HG03064 (cell line): ENCODE results near the gene NKX2-8.
"Not testable (repeated sequence)": the region's sequence is repeated elsewhere in the genome, so short reads cannot be mapped to it uniquely, and the experiment has no call there.

Experiments
- ATAC-seq: cut with Tn5 transposase; IDR thresholded peaks from one replicate; pipeline ENCODE4 v1.9.1; 2021; ENCODE audit warnings: low read depth; ENCODE audit not compliant: unreplicated experiment

NKX2-8 gene

DNA sequence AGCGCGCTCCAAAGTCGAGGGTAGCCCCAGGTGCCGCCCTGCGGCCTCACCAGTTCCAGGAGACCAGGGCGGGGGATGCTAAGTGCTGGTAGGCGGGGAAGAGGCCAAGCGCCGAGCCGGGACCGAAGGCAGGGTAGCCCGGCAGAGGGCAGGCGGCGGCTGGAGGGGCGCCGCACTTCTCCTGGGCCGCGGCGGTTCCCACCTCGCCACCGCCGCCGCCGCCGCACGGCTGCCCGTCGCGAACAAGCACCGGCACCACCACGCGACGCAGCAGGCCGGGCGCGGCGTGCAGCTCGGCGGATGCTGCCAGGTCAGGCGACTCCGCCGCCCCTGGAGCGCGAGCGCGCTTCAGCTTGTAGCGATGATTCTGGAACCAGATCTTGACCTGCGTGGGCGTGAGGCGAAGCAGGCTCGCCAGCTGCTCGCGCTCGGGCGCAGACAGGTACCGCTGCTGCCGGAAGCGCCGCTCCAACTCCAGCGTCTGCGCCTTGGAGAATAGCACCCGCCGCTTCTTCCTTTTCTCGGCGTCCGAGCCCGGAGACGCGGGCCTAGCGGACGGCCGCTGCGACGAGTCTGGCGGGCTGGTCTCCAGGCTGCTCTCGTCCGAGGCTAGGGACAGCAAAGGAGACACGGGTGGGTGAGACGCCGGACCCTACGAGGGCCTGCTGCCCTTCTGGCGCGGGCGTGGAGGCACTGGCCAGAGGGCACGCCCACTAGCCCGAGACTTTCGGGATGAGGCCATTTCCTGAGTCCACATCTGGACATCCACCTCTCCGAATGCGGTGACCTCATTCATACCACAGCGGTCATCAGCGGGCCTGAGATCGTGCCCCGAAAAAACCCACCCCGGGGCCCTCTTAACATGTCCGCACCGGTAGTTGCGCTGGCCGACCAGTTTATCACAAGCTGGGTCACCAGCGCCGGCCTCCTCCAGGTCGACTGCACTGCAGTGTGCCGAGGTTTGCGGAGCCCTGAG, 1.3 kb downstream of the NKX2-8 start:
- ATAC-seq: no peak

DNA sequence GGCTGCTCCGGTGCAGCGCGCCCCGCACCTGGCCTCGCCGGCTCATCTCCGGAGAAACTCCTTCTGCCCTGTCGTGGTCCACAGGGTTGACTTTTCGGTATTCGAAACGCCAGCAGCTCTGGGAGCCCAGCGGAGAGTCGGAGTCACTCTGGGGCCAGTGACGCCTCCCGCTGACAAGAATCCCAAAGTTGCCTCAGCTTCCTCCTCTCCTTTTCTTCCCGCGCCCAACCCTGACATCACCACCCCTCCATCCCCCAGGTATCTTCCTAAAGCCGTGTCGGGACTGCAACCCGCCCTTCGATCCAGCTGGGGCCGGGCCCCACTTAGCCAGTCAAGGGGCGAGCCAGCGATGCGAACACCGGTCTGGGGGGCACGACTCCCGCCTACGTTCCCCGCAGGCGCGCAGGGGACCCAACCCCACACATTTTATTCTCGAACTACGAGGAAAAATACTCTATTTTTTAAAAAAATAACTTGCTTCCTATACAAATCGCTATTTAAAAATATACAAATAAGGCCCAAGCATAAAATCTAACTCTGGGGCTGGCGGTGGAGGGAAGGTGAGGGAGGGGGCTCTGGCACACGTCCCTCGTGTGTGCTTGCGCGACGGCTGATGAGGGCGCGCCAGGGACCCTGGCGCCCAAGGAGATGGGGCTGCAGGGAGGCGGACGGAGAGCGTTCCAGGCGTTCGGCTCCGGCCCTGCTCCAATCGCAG, 2.1 kb downstream of the NKX2-8 start:
- no peak for ATAC-seq

DNA sequence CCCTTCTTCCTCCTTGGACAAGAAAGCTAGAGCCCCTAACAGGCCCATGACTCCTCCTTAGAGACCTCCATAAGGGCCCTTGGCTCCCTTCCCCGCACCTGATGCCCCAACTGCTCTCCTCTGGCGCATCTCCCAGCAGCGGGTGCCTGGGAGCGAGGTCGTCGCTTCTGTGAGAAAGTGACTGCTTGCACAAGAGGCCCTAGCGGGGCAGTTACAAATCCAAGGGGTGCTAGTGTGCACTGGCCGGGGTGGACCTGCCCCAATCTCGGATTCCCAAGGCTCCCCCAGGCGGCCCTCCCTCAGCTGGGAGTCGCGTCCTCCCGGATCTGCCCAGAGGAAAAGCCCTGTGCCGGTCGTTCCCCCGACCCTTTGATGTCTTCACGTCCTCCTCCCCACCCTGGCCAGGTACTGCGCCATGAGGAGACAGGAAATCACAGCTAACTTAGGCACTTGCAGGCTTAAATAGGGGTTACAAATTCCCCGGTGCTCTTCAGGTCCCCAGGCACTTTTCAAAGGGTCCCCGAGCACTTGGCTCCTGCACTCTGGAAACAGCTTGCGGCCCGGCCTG, 2.8 kb downstream of the NKX2-8 start:
- no peak for ATAC-seq

DNA sequence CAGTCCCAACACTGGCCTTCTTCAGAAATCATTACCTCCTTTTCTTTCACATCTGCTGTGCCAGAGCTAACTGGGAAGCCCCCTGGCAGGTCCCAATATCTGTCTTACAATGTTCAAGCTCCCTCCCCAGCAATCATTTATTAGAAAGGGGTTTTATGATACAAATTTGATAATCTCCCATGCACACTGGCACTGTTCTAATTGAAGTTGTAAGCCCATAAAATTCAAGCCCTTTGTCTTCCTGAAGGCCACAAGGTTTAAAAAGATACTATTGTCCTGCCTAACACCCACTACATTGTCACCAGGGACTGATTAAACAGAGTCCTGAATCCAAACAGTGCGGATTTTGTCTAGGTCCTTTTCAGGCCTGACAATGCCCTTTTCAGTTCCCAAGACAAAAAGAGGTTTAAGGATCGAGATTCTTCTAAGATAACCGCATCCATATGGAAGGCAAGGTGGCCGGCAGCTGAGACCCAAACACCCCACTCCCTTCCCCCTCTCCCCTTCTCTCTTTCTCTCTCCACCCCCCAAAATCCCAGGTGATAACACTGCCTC, 3.3 kb downstream of the NKX2-8 start:
- no peak for ATAC-seq

DNA sequence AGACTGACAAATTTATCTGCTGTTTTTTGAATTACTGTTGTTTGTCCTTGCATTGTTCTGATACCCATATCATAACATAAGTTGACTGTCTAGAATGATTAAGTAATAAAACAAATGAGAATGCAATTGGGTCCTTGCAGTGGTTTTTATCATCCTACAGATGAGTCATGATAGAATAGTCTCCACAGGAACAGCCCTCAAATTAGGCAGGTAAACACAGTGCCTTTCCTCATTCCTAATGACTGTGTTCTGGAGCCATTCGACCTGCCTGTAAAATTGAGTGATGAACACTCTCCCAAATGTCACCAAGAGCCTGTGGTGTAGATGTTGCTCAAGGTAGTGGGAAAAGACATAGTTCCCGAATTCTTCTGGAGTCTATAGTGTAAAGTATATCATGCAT, 12.3 kb downstream of the NKX2-8 start:
- no peak for ATAC-seq

DNA sequence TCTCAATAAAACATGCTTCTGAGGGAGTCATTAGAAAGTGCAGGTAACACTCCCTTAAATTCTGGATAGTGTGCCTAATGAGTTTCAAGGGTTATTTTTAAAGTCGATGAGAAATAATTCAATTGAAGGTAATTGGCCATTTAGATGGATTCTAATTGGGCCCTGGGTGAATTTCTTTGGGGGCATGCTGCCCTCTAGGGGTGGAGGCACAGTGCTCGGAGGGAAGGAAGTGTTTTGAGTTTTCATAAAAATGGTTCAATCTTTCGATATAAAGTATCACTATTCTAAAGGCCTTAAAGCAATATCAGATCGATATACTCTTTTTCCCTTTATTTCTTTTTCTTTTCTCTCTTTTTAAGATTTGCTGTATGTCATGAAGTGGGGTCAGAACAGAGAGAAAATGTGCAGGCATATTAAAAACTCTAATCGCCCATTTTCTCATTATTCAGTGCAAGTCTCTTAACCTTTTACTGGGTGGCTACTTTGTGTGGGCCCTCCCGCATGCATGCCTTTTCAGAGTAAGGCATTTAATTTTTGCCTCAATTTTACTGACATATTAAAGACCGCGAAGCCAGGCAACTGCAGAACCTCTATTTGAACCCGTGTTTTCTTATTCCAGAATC, 25.5 kb downstream of the NKX2-8 start:
- ATAC-seq: no peak

DNA sequence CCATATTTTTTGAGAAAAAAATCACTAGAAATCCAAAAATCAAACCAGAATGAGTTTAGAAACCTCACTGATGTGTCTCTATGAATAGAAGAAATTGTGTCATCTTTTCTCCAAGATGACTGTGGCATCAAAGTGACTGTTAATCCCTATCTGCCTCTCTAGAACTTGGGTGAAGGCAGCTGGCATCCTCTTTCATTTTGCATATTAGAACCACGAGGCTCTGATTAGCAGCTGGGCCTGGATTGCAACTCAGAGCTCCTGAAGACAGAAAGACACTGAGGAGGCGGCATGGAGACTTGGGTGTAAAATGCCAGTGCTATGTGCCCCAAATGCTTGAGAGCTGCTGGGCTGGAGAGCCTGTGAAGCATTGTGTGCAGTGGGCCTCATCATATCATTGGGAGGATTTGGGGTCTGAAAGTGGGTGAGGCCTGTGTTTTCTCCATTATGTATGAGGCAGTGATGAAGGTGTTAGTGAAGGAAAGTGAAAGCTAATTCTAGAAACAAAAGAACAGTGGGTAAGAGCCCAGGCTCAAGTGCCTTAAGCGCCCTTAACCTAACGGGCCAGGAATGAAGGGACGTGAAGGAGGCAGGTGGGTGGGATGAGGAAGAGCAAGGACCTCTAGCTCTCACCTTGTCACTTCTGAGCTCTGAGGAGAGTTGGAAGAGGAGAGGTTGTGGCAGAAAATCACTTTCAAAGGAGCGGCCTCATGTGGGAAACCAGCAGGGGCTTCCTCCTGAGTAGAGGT, 26.2 kb downstream of the NKX2-8 start:
- no peak for ATAC-seq

DNA sequence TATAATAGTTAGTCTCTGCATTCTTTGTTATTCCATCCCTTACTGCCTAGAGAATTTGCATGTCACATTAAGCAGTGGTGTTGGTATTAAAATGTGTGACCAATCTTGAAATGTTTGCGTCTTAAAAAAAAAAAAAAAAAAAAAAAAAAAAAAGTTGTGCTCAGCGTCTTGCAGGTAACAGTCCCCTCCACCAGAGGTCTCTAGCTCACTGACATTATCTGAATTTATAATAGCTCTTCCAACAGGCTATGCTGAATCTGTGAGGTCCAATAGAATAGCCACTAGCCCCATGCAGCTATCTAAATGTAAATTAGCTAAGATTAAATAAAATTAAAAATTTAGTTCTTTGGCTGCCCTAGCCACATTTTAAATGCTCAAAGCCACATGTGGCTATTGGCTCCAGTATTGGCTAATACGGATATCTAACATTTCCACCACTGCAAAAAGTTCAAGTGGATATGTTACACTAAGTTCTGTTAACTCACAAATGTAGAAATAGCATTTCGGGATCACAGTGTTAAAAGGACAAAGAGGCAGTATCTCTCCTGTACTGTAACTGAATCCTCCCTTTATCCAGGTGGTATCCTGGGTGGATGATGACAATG, 28.7 kb downstream of the NKX2-8 start:
- ATAC-seq: no peak

DNA sequence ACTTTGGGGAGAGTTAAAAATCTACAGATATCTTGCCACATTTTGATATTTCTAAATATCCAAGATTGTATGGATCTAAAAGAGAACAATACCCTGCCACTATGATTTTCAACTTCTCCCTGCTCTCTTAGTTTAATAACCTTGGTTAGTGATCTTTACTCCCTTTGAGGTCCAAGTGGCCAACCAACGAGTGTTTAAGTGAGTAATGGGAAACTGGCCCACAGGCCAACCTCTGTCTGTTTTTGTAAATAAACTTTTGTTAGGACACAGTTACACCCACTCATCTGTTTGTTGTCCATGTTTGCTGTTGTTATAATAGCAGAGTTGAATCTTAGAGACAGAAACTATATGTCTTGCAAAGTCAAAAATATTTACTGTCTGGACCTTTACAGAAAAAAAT, 31.5 kb downstream of the NKX2-8 start:
- ATAC-seq: no peak

DNA sequence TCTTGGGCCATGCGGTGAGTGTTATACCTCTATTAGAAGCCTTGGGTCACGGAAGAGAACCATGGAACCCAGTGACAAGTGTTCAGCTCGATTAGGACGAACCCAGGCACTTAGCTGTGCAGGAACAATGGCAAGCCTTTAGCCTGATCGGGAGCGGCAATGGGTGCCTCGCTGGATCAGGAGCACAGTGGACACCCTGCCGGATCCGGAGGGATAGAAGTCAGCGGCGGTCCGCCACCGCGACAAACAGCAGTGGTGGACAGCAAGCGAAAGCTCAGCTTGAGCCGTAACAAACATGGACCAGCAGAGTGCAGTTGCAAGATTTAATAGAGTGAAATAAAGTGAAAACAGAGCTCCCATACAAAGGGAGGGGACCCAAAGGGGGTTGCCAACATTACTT, 38.1 kb downstream of the NKX2-8 start:
- not testable (repeated sequence) for ATAC-seq

DNA sequence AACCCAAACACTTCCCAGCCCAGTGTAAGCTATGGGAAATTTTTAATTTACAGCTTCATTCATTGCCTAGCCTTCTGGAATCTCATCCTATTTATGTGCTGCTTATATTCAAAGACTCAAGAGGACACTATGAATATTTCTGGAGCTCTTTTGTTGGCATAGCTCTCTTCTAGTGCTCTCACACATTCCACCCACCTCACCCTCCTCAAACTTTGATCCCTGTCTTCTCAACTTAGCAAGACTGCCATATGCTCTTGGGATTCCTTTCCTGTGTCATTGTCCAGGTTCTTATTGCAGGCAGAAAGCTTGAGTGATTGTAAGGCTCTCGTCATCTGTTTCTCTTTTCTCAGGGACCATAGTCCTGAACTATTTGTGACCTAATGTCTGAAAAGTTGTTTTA, 44.4 kb downstream of the NKX2-8 start:
- ATAC-seq: no peak
